HL-60/S4 treated with retinoic acid at 250 ng/mL for 4 days and 3 days (cell line): Measurements from ENCODE around the gene DOCK3.
"Not testable (repeated sequence)": the region's sequence is repeated elsewhere in the genome, so short reads cannot be mapped to it uniquely, and the experiment has no call there.

Experiments used
- in situ Hi-C: fragments of 300-500 bp; cut with MboI; formaldehyde crosslinking; loops from 2 replicates; pipeline ENCODE4 v1.7.0; 2022; ENCODE audit warnings: low sequenced_read_pairs

DOCK3 gene

GRCh38 chr3:51382076-51382745 lies 707.5 kb downstream of the DOCK3 start:
- in situ Hi-C loops = no loop called here

DNA sequence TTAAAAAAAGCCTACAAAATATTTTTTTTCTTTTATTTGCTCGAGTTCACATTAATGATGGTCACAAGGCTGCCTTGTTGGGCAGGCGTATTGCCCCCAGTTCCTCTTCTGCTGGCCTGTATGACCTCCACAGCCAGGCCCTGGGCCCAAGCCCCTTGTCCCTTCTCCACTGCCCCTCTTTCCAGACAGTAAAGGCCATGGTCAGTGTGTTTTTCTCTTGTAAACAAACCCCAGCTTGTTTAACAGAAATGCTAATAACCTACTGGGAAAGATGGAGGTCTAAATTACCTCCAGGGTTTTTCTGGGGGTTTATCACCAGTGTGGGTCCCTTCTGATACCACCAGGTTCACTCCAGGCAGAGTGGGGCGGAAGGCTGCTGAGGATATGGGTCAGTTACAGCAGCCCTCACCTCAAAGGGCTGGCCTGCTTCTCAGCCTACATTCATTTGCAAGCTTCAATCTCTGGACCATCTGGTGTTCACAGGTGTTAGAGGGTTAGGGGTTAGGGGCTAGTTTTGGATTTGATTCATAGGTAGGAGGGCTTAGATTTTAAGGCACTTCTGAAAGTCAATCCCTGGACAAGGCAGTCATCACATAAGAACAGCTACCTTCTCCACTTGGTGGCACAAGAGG lies 708.3 kb downstream of the DOCK3 start:
- in situ Hi-C loops = no loop called here

- in situ Hi-C loops = no loop called here
Observed at GRCh38 chr3:51384055-51384725, 709.5 kb downstream of the DOCK3 start.

DNA sequence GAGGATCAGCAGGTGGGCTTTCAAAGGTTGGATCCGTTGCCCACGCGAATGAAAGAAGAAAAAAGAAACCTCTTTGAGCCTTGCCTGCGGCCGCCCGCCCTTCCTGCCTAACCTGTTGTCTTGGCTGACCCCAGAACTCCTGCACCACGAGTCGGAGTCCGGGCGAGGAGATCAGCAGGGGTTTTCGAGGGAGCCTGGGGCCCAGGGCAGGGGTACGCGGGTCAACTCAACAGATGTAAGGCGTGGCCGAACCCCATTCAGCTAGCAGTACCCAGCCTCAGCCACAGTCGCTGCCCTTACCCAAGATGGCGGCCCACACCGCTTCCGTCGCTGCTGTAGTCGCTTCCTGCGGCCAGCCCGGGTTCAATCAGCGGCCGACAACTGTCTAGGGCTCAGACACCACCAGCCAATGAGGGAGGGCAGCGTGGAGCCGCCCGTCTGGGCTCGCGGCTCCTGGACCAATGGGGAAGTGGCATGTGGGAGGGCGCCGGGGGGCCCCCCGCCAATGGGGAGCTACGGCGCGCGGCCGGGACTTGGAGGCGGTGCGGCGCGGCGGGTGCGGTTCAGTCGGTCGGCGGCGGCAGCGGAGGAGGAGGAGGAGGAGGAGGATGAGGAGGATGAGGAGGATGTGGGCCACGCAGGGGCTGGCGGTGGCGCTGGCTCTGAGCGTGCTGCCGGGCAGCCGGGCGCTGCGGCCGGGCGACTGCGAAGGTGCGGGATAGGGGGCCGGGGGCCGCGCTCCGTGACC lies 710.2 kb downstream of the DOCK3 start, which contains the start of gene MANF:
Gene MANF, plus strand, starts transcription at position 566 of the 748 bp plus-strand sequence. Its CDS starts 52 bp downstream, at position 618.
- in situ Hi-C loops = no loop called here

GRCh38 chr3:51385621-51386091 lies 710.9 kb downstream of the DOCK3 start:
- in situ Hi-C loops = no loop called here

DNA sequence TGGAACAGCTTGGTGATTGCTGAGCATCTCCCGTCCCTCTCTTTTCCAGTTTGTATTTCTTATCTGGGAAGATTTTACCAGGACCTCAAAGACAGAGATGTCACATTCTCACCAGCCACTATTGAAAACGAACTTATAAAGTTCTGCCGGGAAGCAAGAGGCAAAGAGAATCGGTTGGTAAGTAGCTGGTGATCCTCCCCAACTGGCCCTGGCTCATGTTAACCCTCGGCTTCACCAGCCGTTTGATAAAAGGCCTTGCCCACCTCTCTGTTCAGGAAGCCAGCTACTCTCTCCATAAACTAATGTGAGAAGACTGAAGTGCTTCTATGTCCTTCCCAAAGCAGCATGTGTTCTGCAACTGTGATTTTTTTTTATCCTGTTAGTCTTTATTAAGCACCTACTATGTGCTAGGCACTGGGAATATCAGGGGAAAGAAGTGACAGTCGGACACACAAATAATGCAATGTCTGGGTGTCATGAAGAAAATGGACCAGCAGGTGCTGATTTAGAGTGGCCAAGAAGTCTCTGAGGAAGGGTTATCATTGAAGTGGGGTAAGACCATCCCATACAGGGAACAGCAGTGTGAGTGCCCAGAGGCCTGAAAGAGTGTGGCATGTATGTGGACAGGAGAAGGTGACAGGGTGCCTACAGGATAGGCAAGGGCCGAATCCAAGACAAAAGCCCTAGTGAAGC lies 711.6 kb downstream of the DOCK3 start:
- in situ Hi-C loops = no loop called here

DNA sequence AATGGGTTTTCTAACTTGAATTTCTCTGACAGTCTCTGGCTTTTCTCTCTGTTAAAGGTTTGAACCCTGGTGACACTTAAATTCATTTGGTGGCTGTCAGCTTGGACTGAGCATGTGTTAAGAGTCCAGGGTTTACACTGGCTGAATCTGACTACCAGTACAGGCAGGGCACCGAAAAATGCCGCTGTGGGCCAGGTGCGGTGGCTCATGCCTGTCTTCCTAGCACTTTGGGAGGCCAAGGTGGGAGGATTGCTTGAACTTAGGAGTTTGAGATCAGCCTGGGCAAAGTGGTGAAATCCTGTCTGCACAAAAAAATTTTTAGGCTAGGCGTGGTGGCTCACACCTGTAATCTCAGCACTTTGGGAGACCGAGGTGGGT lies 712.1 kb downstream of the DOCK3 start:
- in situ Hi-C loops = no loop called here

GRCh38 chr3:51387281-51387680 lies 712.6 kb downstream of the DOCK3 start:
- in situ Hi-C loops = not testable (repeated sequence)

GRCh38 chr3:51388286-51389029 lies 713.7 kb downstream of the DOCK3 start:
- in situ Hi-C loops = no loop called here

DNA sequence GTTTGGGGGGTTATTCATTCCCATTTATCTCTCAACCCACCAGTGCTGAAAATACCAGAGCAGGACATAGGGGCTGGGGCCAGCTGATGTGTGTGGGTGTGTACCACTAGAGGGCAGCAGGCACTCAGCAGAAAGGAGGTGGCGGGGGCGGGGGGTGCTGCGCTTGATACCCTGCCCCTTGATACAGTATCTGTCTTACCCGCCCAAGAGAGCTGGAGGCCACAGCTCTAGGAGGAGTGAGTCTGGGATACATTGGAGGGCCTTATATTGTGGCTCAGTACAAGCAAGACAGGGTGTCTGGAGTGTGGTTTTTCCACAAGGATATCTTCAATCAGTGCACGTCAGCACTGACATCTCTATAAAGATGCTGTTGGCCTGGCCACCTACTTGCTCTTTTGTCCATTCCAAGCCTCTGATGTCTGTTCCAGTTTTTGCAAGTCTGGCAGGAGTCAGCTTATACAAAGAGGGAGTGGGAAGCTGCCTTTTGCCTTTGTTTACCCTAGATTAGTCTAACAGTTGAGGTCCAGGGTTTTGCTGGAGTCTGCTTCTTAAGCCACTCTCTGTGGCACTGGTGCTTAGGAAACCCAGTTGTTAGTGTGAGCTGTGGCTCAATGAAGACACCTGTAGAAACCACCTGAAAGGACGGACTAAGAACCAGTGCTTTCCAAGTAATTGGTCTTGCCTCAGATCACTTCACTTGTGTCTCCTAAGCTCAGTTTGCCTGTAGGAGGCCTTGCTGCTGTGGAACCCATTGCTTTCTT lies 714.9 kb downstream of the DOCK3 start:
- in situ Hi-C loops = no loop called here

- in situ Hi-C loops = no loop called here
Observed at GRCh38 chr3:51390246-51391074, 715.7 kb downstream of the DOCK3 start.

- in situ Hi-C loops = no loop called here
Observed at GRCh38 chr3:51391075-51391565, 716.4 kb downstream of the DOCK3 start, which contains the start of gene RBM15B. Gene RBM15B (plus strand): TSS chr3:51391285. CDS start chr3:51391400, 115 bp downstream.

DNA sequence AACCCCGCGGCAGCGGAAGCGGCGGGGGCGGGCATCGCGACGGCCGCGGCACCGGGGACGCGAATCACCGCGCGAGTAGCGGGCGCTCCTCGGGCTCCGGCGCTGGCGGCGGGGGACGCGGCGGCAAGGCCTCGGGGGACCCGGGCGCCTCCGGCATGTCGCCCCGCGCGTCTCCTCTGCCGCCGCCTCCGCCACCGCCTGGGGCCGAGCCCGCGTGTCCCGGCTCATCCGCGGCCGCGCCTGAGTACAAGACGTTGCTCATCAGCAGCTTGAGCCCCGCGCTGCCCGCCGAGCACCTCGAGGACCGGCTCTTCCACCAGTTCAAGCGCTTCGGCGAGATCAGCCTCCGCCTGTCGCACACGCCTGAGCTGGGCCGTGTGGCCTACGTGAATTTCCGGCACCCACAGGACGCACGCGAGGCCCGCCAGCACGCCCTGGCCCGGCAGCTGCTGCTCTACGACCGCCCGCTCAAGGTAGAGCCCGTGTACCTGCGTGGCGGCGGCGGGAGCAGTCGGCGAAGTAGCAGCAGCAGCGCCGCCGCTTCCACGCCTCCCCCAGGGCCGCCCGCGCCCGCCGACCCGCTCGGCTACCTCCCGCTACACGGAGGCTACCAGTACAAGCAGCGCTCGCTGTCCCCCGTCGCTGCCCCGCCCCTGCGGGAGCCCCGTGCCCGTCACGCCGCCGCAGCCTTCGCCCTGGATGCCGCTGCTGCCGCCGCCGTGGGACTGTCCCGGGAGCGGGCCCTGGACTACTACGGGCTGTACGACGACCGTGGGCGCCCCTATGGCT lies 717.0 kb downstream of the DOCK3 start:
- in situ Hi-C loops = no loop called here

DNA sequence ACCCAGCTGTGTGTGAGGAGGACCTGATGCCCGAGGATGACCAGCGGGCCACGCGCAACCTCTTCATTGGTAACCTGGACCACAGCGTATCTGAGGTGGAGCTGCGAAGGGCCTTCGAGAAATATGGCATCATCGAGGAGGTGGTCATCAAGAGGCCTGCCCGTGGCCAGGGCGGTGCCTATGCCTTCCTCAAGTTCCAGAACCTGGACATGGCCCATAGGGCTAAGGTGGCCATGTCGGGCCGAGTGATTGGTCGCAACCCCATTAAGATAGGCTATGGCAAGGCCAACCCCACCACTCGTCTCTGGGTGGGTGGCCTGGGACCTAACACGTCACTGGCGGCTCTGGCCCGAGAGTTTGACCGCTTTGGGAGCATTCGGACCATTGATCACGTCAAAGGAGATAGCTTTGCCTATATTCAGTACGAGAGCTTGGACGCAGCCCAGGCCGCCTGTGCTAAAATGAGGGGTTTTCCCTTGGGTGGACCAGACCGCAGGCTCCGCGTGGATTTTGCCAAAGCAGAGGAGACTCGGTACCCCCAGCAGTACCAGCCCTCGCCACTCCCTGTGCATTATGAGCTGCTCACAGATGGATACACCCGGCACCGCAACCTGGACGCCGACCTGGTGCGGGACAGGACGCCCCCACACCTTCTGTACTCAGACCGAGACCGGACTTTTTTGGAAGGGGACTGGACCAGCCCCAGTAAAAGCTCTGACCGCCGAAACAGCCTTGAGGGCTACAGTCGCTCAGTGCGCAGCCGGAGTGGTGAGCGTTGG lies 717.8 kb downstream of the DOCK3 start:
- in situ Hi-C loops = no loop called here

DNA sequence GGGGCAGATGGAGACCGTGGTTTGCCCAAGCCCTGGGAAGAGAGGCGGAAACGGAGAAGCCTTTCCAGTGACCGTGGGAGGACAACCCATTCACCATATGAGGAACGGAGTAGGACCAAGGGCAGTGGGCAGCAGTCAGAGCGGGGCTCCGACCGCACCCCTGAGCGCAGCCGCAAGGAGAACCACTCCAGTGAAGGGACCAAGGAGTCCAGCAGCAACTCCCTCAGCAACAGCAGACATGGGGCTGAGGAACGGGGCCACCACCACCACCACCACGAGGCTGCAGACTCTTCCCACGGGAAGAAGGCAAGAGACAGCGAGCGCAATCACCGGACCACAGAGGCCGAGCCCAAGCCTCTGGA lies 718.4 kb downstream of the DOCK3 start:
- in situ Hi-C loops = no loop called here

- in situ Hi-C loops = no loop called here
Observed at GRCh38 chr3:51393564-51393963, 718.8 kb downstream of the DOCK3 start.

GRCh38 chr3:51394541-51394940 lies 719.8 kb downstream of the DOCK3 start:
- in situ Hi-C loops = no loop called here
